Fibroblast of gingiva (primary cell): ENCODE data around the gene PTPRCAP.

ENCODE experiments used
- DNase-seq: peaks from one replicate; pipeline ENCODE4 v3.0.0-alpha.2; 2011; ENCODE audit warnings: low read depth

The PTPRCAP gene

DNA sequence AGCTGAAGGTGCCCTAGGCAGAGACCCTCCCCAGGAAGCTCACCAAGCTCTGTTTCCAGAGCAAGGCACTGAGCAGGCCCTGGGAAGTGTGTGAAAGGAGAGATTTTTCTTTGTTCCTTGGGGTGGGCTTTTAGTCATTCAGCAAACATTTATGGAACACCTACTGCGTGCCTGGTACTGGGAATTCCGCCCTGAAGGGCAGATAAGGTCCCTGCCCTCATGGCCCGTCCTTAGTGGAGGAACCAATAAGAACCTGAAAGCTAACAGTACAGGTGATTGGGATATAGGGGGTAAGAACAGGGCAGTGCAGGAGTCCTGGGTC, 27.7 kb upstream of the PTPRCAP start:
- DNase-seq, result no peak

DNA sequence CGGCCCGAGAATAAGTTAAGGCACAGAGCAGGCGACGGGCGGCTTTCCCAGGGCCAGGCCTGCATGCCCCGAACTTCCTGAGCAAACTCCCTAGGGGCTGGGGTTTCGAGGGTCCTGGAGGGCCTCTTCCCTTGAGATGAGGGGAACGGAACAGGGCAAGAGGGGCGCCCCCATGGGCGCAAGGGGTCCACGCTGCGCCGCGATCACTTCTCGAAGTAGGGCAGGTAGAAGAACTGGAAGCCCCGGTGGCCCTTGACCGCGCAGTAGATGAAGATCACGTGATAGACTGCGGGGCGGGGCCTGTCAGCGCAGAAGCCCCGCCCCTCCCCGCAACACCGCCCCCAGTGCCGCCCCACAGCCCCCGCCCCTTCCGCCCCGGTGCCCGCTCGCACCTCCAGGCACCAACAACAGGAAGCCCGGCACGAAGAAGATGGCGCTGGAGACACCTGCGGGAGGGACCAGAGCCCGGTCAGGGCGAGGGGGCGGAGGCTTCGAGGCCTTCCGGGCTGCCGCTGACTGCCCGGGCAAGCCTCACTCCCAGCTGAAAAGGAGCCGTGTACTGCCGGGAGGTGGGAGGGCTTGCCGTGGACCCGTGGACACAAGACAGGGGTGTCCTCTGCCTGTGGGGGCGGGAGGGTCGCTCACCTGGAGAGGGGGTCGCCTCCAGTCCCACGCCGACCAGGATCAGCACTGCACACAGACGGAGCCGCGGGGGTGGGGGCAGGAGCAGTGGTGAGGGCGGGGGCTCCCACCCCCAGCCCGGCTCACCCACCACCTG, 27.1 kb upstream of the PTPRCAP start:
- DNase-seq, result peak; percentile 65

DNA sequence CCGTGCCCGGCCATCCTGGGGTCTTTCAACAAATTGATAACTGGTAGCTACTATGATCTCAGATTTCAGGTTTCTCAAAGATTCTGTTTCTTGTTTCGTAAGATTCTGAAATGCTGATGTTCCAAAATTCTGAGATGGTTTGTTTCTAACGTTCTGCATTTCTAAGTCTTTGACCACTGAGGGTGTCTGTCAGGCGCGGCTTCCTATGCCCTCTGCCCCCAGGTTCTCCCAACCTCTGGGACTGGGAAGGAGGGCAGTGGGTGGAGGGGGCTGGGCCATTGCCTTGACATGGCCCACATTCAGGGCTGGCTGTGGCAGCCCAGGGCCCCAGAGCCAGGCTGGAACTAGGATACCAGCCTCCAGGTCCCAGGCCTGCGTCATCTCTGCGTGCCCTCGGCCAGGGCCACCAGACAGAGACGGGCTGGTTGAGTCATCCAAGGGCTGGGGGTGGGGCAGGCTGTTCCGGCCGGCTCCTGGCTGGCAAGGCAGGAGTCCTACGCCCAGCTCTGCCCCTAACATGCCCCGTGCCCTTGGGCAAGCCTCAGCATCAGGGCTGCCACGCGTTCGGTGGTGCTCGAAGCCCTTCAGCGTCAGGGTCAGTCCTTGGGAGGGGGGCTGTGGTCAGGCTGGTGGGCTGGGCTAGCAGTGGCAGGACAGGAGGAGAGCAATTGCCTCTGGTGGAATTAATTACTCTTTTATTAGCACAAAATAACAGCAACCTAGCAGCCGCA, 26.4 kb upstream of the PTPRCAP start:
- DNase-seq, result peak; percentile 62

DNA sequence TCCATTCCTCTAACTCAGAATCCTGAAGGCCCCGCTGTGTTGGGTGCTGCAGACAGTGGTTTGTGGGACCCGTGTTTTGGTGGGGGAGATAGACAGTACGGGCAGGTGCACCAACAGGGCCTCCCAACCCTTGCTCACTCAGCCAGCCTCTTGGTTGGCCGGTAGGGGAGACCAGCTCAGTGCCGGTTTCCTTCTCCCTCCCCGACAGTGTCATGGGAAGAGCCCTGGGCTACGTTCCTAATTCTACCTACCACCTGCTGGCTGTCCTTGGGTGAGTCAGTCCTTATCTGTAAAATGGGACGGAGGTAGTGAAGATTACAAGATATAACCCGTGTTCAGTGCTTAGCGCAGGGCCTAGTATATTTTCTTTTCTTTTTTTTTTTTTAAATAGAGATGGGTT, 25.7 kb upstream of the PTPRCAP start:
- no peak for DNase-seq

DNA sequence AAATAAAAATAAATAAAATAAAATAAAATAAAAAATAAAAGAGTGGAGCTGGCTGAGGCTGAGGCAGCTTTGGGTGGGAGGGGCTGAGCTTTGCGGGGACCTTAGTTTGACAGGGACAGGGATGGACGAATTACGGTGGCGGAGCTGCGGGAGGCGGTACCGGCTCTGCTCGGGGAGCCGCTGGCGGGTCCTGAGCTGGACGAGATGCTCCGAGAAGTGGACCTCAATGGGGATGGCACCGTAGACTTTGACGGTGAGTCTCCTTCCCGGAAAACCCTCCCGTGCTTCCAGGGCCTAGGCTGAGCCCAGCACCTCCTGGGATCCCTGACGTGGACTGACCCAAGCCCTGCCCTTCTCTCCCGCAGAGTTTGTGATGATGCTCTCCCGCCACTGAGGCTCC, 20.8 kb upstream of the PTPRCAP start:
- no peak for DNase-seq

DNA sequence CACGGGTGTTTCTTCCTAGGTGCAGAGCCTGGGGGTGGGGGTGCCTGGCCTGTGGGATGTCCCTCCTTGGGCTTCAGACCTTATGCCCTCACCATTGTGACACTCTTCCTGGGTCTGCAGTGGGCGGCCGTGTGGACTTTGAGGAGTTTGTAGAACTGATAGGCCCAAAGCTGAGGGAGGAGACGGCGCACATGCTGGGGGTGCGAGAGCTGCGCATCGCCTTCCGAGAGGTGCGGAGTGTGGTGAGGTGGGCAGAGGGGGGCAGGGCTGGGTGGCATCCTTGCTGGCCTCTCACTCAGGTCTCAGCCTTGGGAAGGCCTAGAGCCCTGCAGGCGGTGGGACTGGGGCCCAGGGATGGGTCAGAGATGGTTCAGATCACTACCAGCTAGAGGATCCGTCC, 20.0 kb upstream of the PTPRCAP start:
- DNase-seq, result no peak

DNA sequence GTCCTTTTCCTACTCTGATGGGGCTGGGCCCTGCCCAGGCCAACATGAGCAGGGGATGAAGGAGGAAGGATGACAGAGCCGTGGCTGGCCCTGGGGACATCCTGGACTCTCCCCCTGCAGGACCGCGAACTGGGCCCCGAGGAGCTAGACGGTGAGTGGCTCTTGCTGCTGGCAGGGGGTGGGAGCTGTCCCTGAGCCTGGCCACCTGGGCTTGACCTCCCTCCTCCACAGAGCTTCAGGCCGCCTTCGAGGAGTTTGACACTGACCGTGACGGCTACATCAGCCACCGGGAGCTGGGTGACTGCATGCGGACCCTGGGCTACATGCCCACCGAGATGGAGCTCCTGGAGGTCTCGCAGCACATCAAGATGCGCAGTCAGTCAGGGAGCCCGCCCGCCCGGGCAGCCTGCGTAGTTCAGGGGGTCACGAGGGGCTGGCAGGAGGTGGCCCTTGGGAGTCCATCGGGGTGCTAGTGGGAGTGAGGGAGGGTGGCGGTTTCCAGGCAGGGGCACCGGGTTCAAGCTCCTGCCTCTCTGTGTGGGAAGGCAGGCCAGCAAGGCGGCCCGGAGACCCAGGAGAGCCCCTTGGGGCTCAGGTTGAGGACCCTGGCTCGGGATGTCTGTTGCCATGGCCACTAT, 18.7 kb upstream of the PTPRCAP start:
- DNase-seq, result no peak

DNA sequence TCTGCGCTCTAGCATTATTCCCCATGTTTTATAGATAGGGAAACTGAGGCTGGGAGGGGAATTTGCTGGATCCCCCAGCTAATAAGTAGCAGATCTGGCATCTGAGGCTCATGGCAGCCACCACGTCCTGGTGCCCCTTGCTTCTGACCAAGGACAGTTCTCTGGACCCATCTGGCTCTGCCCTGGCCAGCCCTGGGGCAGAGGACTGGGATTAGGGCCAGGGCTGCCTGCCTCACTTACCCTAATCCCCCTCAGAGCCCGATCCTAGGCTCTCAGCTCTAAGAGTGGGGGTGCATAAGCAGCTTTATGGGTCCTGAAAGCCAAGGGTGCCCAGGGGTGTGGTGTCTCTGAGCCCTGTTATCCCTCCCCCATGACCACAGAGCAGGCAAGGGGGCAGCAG, 17.6 kb upstream of the PTPRCAP start, which contains the start of gene CABP4:
Gene CABP4, plus strand, starts transcription at position 301 of the 400 bp plus-strand sequence. Its CDS starts 70 bp downstream, at position 371.
- DNase-seq, result no peak

DNA sequence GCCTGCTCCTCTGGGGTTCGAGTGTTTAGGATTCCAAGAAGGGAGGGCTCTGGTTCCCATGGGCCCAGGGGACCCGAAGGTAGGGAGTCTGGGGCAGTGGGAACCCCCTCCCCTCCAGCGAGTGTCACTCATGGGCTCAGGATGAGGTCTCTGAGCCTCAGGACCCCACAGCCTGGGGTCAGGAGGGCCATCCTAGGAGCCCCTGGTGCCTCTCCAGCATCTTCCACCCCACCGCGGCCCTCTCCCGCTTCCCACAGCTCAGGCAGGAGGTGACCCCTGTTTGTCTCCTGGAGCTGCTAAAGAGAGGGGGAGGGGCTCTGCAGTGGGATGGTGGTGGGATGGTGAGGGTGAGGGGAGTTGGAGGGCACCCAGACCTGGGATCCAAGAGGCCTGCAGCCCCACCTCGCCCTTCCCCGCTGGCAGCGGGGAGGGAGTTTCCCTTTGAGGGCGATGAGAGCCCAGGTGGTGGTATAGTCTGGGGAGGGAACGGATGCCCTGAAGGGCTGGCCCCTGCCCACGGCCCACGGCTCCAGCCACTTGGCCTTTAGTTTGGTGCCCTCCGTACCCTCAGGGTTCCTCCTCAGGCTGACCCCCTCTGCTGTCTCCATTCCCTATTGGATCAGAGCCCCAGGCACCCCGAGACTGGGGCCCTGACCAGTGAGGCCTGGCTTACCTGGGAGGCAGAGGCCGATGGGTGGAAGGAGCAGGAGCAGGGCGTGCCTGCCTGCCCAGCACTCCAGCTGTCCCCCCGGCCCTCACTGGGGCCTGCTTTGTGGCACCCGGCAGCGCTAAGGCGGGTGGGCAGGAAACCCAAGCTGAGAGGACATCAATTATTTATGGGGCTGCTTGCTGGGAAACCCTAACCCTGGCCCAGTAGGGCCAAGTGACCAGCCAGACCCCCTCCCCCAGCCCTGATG, 16.6 kb upstream of the PTPRCAP start:
- DNase-seq, result no peak

DNA sequence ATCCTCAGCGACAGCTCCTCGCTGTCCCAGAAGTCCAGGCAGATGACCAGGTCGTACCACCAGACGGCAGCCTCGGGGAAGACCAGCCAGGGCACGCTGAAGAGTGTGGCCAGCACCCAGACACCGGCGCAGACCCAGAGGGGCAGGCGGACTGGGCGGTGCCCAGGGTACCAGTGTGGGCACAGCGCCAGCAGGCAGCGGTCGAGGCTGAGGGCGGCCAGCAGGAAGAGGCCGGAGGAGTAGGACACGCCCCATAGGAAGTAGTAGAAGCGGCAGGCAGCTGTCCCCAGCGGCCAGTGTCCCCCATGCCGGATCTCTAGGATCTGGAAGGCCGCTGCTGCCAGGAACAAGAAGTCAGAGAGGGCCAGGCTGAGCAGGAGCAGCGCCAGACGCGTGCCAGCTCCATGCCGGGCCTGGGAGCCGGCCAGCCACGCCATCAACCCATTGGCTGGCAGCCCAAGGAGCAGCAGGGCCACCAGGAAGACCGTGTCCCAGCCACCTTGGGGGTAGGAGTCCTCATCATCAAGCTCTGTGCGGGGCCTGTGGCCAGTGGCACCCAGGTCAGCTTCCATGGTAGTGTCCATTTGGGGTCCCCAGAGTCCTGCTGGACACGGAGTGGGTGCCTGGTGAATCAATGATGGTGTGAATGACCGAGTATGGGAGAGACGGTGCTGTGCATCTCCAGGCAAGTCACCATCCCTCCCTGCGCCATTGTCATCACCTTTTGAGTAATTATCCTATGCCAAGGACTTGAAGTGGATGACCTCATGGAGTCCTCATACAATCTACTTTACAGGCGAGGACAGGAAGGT, 14.9 kb upstream of the PTPRCAP start, which contains the start of gene GPR152:
Gene GPR152, minus strand, starts transcription at position 589 of the 812 bp plus-strand sequence. Its CDS starts 5 bp downstream, at position 584.
- no peak for DNase-seq

DNA sequence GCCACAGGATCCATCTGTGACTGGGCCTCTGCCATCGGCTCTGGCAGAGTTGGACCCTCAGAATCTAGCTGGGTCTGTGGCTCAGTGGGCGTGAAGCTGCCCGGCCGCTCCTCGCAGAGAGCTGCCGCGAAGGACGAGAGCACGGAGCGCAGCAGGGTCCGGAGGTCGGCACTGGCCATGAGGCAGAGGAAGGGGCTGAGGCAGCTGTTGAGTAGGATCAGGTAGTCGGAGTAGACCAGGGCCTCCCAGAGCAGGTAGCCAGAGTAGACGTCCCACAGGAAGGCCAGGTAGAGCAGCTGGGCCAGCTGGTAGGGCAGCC, 14.1 kb upstream of the PTPRCAP start:
- DNase-seq, result no peak

DNA sequence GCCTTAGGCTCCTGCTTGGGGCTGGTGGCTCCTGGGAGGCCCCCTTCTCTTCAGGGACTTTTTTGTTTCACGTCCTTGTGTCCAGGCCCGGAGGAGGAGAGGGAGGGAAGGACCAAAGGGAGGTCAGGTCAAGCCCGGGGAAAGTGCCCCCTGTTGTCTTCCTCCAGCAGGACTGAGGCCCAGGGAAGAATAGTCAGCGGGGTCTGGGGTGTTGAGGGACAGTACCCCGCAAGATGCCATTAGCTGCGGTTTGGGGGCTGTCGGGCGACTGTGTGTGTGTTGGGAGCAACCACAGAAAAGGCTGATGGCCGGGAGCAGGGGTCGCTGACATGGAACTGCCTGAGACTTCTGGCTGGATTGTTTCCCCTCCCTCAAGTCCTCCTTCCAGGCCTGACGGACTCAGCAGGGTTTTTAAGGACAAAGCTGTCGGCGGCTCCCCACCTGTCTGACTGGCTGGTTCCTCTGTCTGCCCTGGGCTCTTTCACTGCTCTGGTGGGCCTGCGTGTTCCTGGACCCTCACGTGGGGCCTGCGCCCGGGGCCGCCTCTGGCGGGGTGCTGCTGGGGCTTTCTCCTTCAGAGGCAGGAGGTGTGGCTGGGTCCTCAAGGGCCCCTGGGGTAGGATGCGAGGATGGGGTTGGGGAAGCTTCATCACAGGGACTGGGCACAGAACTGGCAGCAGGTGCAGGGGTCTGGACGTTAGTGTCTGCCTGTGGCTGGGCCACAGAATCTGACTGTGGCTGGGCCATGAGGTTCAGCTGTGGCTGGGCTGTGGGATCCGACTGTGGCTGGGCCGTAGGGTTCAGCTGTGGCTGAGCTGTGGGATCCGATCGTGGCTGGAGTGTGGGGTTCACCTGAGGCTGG, 13.5 kb upstream of the PTPRCAP start:
- no peak for DNase-seq

DNA sequence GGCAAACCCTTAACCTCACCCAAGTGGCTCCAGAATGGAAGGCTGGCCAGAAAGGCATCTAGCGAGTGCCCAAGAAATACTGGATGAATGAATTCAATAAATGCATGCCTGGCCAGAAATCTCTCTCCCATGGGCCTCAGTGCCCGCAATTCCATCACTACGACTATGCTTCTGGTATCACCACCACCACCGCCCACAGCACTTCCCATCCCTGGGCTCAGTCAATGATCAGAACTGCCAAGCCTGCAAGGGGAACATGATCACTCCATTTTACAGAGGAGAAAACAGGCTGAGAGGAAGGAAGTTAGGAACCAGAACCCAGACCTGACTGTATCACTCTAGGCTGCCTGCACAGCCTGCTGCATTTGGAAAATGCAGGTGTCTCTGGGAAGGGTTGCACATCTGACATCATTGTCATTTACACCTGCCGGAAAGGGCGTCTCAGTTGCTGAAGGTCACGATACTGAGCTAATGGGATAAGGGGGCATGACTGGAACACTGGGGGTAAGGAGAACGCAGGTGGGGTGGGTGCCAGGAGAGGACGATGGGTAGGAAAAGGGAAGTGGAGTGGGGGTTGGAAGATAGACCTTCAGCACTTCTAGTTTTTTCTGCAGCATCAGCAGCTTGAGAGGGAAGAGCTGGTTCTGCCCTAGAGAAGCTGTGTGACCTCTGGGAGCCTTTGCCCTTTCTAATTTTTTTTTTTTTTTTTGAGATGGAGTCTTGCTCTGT, 11.8 kb upstream of the PTPRCAP start:
- no peak for DNase-seq

DNA sequence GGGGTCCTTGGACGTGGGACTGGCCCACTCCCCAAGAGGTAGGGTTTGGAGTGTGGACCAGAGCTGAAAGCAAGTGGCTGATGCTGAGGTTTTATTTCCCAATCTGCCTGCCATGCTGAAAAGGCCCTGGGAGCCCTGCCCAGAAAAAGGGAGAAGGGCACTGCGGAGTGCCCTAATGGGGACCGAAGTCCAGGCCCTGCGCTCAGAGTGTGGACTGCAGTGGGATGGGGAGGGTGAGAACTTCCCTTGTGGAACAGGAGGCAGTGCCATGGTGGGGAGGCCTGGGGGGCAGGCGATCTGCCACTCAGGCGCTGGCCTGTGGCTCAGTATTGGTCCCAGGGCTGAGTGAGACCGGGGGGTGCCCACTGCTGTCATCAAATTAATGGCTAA, 10.7 kb upstream of the PTPRCAP start:
- DNase-seq, result no peak

DNA sequence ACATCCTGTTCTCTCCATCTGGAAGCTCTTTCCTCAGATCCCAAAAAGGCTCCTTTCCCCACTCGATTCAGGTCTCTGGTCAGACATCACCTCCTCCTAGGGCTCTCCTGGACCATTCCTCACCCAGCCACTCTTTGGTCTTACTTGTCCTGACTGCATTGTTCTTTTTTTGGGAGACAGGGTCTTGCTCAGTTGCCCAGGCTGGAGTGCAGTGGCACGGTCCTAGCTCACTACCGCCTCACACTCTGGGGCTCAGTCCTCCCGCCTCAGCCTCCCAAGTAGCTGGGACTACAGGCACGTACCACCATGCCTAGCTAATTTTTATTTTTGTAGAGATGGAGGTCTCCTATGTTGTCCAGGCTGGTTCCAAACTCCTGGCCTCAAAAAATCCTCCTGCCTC, 8.0 kb upstream of the PTPRCAP start:
- DNase-seq, result no peak

DNA sequence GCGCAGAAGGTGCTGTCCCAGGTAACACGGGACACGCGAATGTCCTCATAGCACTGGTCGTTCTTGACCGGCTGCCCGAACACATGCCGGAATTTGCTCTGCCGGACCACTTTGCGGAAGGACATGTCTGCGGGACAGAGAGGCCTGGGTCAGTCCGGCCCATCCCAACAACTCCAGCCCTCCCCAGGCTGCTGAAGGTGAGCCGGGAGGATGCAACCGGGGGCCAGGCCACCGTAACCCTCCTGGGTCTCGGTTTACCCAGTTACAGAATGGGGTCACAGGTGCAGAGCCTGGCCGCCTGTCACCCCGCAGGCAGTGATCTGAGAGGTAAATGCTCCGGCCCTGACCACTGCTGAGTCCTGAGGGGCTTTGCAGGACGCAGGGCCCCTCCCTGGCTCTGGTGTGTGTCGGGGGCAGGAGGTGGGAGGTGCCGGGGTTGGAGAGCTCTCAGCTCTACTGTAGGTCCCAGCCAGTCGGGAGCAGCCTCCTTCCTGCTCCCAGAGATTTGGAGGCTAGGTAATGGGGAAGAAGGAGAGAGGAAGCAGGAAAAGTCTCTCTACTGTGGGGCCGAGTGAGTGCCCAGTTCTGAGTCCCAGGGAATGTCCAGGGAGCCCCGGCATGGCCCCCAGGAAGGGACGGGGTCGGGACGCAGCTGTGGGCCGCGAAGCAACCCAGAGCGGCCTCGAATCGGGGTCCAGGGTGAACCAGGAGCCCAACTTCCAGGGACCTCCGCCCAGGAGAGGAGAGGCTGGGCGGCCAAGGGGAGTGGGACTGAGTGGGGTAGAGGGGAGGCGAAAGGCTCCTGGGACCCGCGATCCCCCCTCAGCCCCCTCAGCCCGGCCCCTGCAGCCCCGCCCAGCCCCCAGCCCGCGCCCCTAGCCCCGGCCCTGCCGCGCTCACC, 5.3 kb upstream of the PTPRCAP start:
- no peak for DNase-seq

DNA sequence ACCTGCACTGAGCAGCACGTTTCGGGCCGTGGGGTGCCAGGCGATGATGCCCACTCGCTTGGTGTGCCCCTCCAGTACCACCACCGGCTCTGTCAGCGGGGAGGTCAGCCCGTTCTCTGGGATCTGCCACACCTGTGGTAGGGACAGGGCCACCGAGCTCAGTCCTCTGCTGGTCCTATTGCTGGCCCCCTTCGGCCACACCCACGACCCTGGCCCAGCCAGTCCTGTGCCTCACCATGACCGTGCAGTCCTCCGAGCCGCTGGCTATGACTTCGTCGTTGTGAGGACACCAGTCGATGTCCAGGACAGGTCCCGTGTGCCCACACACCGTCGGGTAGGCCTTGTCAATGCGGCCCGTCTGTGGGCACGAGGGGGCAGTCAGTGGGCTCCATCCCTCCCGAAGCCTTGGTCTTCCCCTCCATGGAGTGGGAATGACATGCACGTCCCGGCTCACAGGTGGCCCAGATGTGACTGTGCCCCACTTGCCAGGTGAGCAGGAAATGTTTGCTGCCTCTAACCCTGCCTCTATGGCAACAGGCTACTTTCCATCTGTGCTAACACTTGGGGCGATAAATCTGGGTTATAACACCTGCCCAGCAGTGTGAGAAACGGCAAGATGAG, 4.4 kb upstream of the PTPRCAP start:
- DNase-seq, result no peak

DNA sequence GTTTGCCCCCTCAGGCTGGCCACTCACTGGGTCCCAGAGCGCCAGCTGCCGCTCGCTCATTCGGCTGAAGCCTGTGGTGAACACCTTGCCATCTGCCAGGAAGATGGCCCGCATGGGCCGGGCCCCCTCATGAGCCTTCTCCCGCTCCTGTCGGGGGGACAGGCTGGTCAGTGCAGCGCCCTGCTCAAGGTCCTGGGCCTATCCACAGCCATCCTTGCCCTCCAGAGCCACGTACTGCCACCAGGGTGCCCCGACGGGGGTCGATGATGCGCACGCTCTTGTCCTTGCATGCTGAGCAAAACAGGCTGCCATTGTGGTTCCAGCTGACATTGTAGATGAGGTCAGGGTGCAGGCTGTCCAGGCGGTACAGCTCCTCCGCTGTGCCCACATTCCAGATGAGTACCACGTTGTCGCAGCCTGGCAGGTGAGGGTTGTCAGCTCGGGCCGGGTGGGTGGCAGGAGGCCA, 3.6 kb upstream of the PTPRCAP start:
- no peak for DNase-seq
